OCI-LY1 (cell line): Measurements from ENCODE around the gene TBRG4.

Experiments
- H2AFZ ChIP-seq: fragments of 200-600 bp; sonication (generic), shearing (Covaris generic); 2 replicates; pipeline ENCODE4 v1.6.0; 2014; ENCODE audit warnings: antibody characterized with exemption, mild to moderate bottlenecking, low read length
- H3F3A ChIP-seq: fragments of 200-600 bp; sonication (generic), shearing (Covaris generic); 2 replicates; pipeline ENCODE4 v1.6.0; 2014; ENCODE audit warnings: mild to moderate bottlenecking, antibody characterized with exemption, low read length, moderate library complexity; ENCODE audit not compliant: insufficient read depth
- H3K27ac ChIP-seq: fragments of 200-600 bp; sonication (generic); 2 replicates; pipeline ENCODE4 v1.5.1; 2014; ENCODE audit warnings: low read length, mixed run types, mild to moderate bottlenecking, low read depth; ENCODE audit not compliant: poor library complexity, severe bottlenecking
- H3K27me3 ChIP-seq: fragments of 200-600 bp; sonication (generic); 2 replicates; pipeline ENCODE4 v1.6.0; 2014; ENCODE audit warnings: antibody characterized with exemption, mild to moderate bottlenecking, low read length, moderate library complexity; ENCODE audit not compliant: insufficient read depth
- H3K36me3 ChIP-seq: fragments of 200-600 bp; sonication (generic); 2 replicates; pipeline ENCODE4 v1.6.1; 2014; ENCODE audit warnings: mild to moderate bottlenecking, antibody characterized with exemption, low read length, moderate library complexity, mixed read lengths; ENCODE audit not compliant: insufficient read depth
- H3K4me1 ChIP-seq: fragments of 200-600 bp; sonication (generic); 2 replicates; pipeline ENCODE4 v1.5.1; 2014; ENCODE audit warnings: mild to moderate bottlenecking, low read length, moderate library complexity; ENCODE audit not compliant: insufficient read depth, severe bottlenecking
- H3K4me2 ChIP-seq: fragments of 200-600 bp; sonication (generic), shearing (Covaris generic); 2 replicates; pipeline ENCODE4 v1.6.1; 2014; ENCODE audit warnings: low read length
- H3K4me3 ChIP-seq: fragments of 200-600 bp; sonication (generic); 2 replicates; pipeline ENCODE4 v1.5.1; 2014; ENCODE audit warnings: low read length, low read depth, mild to moderate bottlenecking, mixed read lengths; ENCODE audit not compliant: poor library complexity, severe bottlenecking
- H3K79me2 ChIP-seq: fragments of 200-600 bp; shearing (Covaris generic); 2 replicates; pipeline ENCODE4 v1.6.1; 2016; ENCODE audit warnings: mixed run types, low read length, mixed read lengths; ENCODE audit not compliant: insufficient read depth
- H3K9ac ChIP-seq: fragments of 200-600 bp; sonication (generic), shearing (Covaris generic); 2 replicates; pipeline ENCODE4 v1.6.1; 2014; ENCODE audit warnings: mild to moderate bottlenecking, low read length, mixed read lengths
- H3K9me2 ChIP-seq: fragments of 200-600 bp; sonication (generic), shearing (Covaris generic); 2 replicates; pipeline ENCODE4 v1.6.1; 2014; ENCODE audit warnings: low read depth, mild to moderate bottlenecking, low read length, mixed read lengths
- H3K9me3 ChIP-seq: fragments of 200-600 bp; shearing (Covaris generic); 2 replicates; pipeline ENCODE4 v1.6.1; 2014; ENCODE audit warnings: low read length, mixed read lengths
- H4K20me1 ChIP-seq: fragments of 200-600 bp; sonication (generic), shearing (Covaris generic); 2 replicates; pipeline ENCODE4 v1.6.0; 2016; ENCODE audit warnings: mild to moderate bottlenecking, low read length; ENCODE audit not compliant: insufficient read depth
- CTCF ChIP-seq: fragments of 200-600 bp; sonication (generic), shearing (Covaris generic); IDR thresholded peaks from 2 replicates; pipeline ENCODE4 v1.5.1; 2017; ENCODE audit warnings: mild to moderate bottlenecking, antibody characterized with exemption, low read length, moderate library complexity, mixed read lengths
- EZH2 ChIP-seq: fragments of 200-600 bp; sonication (generic), shearing (Covaris generic); IDR thresholded peaks from 2 replicates; pipeline ENCODE4 v1.8.0; 2017; ENCODE audit warnings: borderline replicate concordance, mixed run types, mild to moderate bottlenecking, antibody characterized with exemption, low read length, moderate library complexity, mixed read lengths

Gene TBRG4

GRCh38 chr7:45053401-45053800 lies 58.1 kb downstream of the TBRG4 start:
- no peak overlapping the region for H3K9ac ChIP-seq
- peaks cover 91% of the 10 kb centered on the region for H3K36me3 ChIP-seq
- H3K9me3 ChIP-seq: no peaks in the 10 kb centered on the region; the same call in 1 of the 2 replicates
- H3K79me2 ChIP-seq: peaks cover 82% of the 10 kb centered on the region
- H3K4me2 ChIP-seq: no peak overlapping the region
- no peak overlapping the region for H3K4me3 ChIP-seq
- no peak overlapping the region for H2AFZ ChIP-seq
- H3K27me3 ChIP-seq: no peaks in the 10 kb centered on the region
- no peaks in the 10 kb centered on the region for H3K4me1 ChIP-seq
- no peaks in the 10 kb centered on the region for H3F3A ChIP-seq
- no peaks in the 10 kb centered on the region for H3K9me2 ChIP-seq
- no peak for TF ChIP-seq CTCF
- TF ChIP-seq EZH2: no peak
- peaks cover 5% of the 10 kb centered on the region; the same call in 1 of the 2 replicates for H4K20me1 ChIP-seq
- no peak overlapping the region for H3K27ac ChIP-seq

- Histone ChIP-seq H3K9me3 (no peaks in the 10 kb centered on the region; the same call in 1 of the 2 replicates), H3K36me3 (peaks cover 92% of the 10 kb centered on the region), H3K9me2 (no peaks in the 10 kb centered on the region), H3K4me3 (no peak overlapping the region), H3K9ac (no peak overlapping the region), H2AFZ (no peak overlapping the region), H3K27me3 (no peaks in the 10 kb centered on the region), H3K27ac (no peak overlapping the region), H3F3A (no peaks in the 10 kb centered on the region), H3K79me2 (peaks cover 81% of the 10 kb centered on the region), H4K20me1 (peaks cover 5% of the 10 kb centered on the region; the same call in 1 of the 2 replicates), H3K4me1 (no peaks in the 10 kb centered on the region), H3K4me2 (no peak overlapping the region)
- no peak for TF ChIP-seq CTCF
- no peak for TF ChIP-seq EZH2
These were observed 59.5 kb downstream of the TBRG4 start for GRCh38 chr7:45052011-45052410.

- H3K9ac ChIP-seq: no peak overlapping the region
- H3F3A ChIP-seq: no peaks in the 10 kb centered on the region
- no peak overlapping the region for H2AFZ ChIP-seq
- no peak overlapping the region for H3K4me3 ChIP-seq
- H3K27me3 ChIP-seq: no peaks in the 10 kb centered on the region
- H3K36me3 ChIP-seq: peaks cover 93% of the 10 kb centered on the region
- peaks cover 80% of the 10 kb centered on the region for H3K79me2 ChIP-seq
- TF ChIP-seq EZH2: no peak
- no peak for TF ChIP-seq CTCF
- H3K9me3 ChIP-seq: no peaks in the 10 kb centered on the region
- H3K9me2 ChIP-seq: no peaks in the 10 kb centered on the region
- no peaks in the 10 kb centered on the region for H4K20me1 ChIP-seq
- H3K4me1 ChIP-seq: no peaks in the 10 kb centered on the region
- H3K4me2 ChIP-seq: no peak overlapping the region
- H3K27ac ChIP-seq: no peak overlapping the region
These were observed 61.3 kb downstream of the TBRG4 start for GRCh38 chr7:45050198-45050597.
